Keratinocyte (primary cell): Measurements from ENCODE around the gene CHGA. TPM values are rescaled to one million over a fixed set of nuclear protein-coding genes. Genes with fewer than 3 reads are reported as not detected.

ENCODE experiments used
- DNase-seq: peaks from one replicate; pipeline ENCODE4 v3.0.0-alpha.2; 2011; ENCODE audit warnings: low read depth, missing footprints, low spot score
- FAIRE-seq: peaks from 2 replicates; lab custom pipeline; 2011; peaks lifted over from hg19 to GRCh38; lab: Jason Lieb, UNC
- H2AFZ ChIP-seq: 2 replicates; pipeline ENCODE4 v1.6.0; 2012; ENCODE audit warnings: low read length, control low read depth, inconsistent platforms; ENCODE audit not compliant: control insufficient read depth
- H3K27ac ChIP-seq: 2 replicates; pipeline ENCODE4 v1.5.1; 2011; ENCODE audit warnings: low read length; ENCODE audit not compliant: control insufficient read depth, insufficient read depth
- H3K27me3 ChIP-seq: 3 replicates; pipeline ENCODE4 v1.6.0; 2011; ENCODE audit warnings: low read length; ENCODE audit not compliant: control insufficient read depth, insufficient read depth; ENCODE audit errors: extremely low read depth
- H3K36me3 ChIP-seq, 2 experiments: 2 replicates in 1 of 2; 3 replicates in 1 of 2; pipeline ENCODE4 v1.5.1; 2011; ENCODE audit warnings: low read length in 2 of 2, mild to moderate bottlenecking in 1 of 2; ENCODE audit not compliant: control insufficient read depth in 2 of 2, insufficient read depth in 2 of 2; ENCODE audit errors: extremely low read depth in 1 of 2
- H3K4me1 ChIP-seq: 3 replicates; pipeline ENCODE4 v1.5.1; 2011; ENCODE audit warnings: low read length; ENCODE audit not compliant: control insufficient read depth, insufficient read depth; ENCODE audit errors: extremely low read depth
- H3K4me2 ChIP-seq: 3 replicates; pipeline ENCODE4 v1.6.0; 2011; ENCODE audit warnings: low read depth, low read length; ENCODE audit not compliant: control insufficient read depth, insufficient read depth; ENCODE audit errors: extremely low read depth
- H3K4me3 ChIP-seq, 3 experiments: fragments of 200-600 bp in 1 of 3; sonication (generic) in 1 of 3; 2 replicates in 2 of 3; 3 replicates in 1 of 3; pipeline ENCODE4 v1.5.1; 2011 to 2016; ENCODE audit warnings: low read length in 3 of 3, mild to moderate bottlenecking in 3 of 3, control low read depth in 2 of 3, inconsistent platforms in 1 of 3, low read depth in 1 of 3, mixed read lengths in 1 of 3, mixed run types in 1 of 3, moderate library complexity in 1 of 3; ENCODE audit not compliant: control insufficient read depth in 2 of 3, insufficient read depth in 2 of 3; ENCODE audit errors: extremely low read depth in 1 of 3
- H3K79me2 ChIP-seq: 2 replicates; pipeline ENCODE4 v1.6.0; 2012; ENCODE audit warnings: low read length; ENCODE audit not compliant: control insufficient read depth, insufficient read depth
- H3K9ac ChIP-seq: 3 replicates; pipeline ENCODE4 v1.6.0; 2011; ENCODE audit warnings: low read length; ENCODE audit not compliant: control insufficient read depth, insufficient read depth; ENCODE audit errors: extremely low read depth
- H3K9me1 ChIP-seq: 3 replicates; pipeline ENCODE4 v1.6.0; 2011; ENCODE audit warnings: low read length; ENCODE audit not compliant: control insufficient read depth, insufficient read depth; ENCODE audit errors: extremely low read depth
- H3K9me3 ChIP-seq: 2 replicates; pipeline ENCODE4 v1.5.1; 2012; ENCODE audit warnings: low read depth, low read length; ENCODE audit not compliant: control insufficient read depth
- H4K20me1 ChIP-seq: 3 replicates; pipeline ENCODE4 v1.6.0; 2011; ENCODE audit warnings: low read length; ENCODE audit not compliant: control insufficient read depth, insufficient read depth; ENCODE audit errors: extremely low read depth
- EZH2 ChIP-seq: IDR thresholded peaks from one replicate; pipeline ENCODE4 v1.6.1; 2012; ENCODE audit warnings: inconsistent platforms, mild to moderate bottlenecking, low read length, moderate library complexity
- dilution Hi-C: fragments of 300-500 bp; cut with MboI; formaldehyde crosslinking; loops from one replicate; pipeline ENCODE4 v1.7.0; 2020; ENCODE audit warnings: low sequenced_read_pairs; ENCODE audit not compliant: extremely low pct_ligation_motif_present
- polyA plus RNA-seq, 5 experiments: library from polyadenylated mRNA; depleted of rRNA in 3 of 5; stranded (reverse) in 3 of 5; stranded (forward) in 1 of 5; unstranded in 1 of 5; fragments of >200 nt; gene quantifications; 1 replicate in 1 of 5; 2 replicates in 3 of 5; 3 replicates in 1 of 5; pipeline versions ENCODE4 v1.2.1 to v1.2.3, GENCODE V29; 2011 to 2012; ENCODE audit warnings: missing spikeins in 2 of 5, low read depth in 1 of 5, low replicate concordance in 1 of 5
- TF ChIP-seq, protein P1 (sequence below), 3 experiments: IDR thresholded peaks in 1 of 3; conservative IDR thresholded peaks in 1 of 3; optimal IDR thresholded peaks in 1 of 3; 2 replicates in 2 of 3; 3 replicates in 1 of 3; pipeline versions ENCODE3 to v1.5.1; 2011; ENCODE audit warnings: low read length in 3 of 3, mild to moderate bottlenecking in 3 of 3, moderate library complexity in 2 of 3, control low read depth in 1 of 3, inconsistent platforms in 1 of 3; ENCODE audit not compliant: insufficient read depth in 2 of 3; ENCODE audit errors: extremely low read depth in 1 of 3

CHGA gene
- polyA plus RNA-seq, 1 donor (not counting 4 experiments of a cell fraction or from before 2014, with no cell fraction given) = 0.04 TPM

DNA sequence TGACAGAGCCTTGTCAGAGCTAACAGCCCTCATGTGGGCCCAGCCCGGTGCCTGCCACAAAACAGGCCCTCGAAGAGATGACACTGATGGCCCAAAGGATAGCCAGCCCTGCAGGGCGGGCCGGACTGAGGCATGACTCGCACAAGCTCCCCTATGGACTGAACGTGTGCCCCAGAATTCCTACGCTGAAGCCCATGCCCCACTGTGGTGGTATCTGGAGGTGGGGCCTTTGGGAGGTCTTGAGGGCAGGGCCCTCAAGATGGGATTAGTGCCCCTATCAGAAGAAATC, 38.6 kb downstream of the CHGA start:
- dilution Hi-C loops = no loop called here
- H3K36me3 ChIP-seq = peaks cover 11 to 24% of the 10 kb centered on the region in 2 experiments

DNA sequence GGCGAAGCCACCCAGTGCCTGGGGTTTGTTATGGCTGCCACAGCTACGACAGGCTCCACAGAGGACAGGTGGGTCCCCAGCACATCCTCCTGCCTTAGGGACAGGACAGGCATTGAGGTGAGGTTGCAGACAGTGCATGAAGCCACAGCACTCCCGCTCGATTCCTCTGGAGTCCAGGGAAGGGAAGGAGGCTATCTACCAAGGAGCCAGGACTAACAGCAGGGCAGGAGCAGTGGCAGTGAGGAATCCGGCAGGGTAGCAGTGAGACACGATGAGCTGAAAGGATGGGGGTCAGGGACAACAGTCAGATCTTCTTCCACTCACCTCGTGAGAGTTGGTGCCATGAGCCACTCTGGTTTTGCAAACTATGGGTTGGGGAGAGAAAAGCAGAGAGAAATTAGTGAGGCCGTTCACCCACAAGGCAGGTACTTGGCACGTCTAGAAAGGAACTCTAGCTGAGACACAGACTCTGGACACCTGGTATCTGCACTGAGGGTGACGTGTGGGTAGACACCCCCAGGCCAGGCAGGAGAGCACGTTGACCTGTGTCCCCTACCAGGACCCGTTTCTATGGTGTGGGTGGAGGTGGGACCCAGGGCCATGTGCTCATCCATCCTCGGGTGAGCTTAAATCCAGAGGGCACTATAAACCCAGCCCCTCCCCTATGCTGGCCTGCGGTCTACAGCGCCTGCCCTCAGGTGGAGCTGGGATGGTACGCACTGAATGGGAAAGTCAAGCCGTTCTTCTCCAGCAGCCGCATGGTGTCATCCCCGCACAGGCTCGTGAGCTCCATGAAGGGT, 39.3 kb downstream of the CHGA start:
- H3K36me3 ChIP-seq = peaks cover 11 to 24% of the 10 kb centered on the region in 2 experiments
- H3K79me2 ChIP-seq = peaks cover 11% of the 10 kb centered on the region
- H3K27me3 ChIP-seq = no peaks in the 10 kb centered on the region
- TF ChIP-seq, protein P1, sequence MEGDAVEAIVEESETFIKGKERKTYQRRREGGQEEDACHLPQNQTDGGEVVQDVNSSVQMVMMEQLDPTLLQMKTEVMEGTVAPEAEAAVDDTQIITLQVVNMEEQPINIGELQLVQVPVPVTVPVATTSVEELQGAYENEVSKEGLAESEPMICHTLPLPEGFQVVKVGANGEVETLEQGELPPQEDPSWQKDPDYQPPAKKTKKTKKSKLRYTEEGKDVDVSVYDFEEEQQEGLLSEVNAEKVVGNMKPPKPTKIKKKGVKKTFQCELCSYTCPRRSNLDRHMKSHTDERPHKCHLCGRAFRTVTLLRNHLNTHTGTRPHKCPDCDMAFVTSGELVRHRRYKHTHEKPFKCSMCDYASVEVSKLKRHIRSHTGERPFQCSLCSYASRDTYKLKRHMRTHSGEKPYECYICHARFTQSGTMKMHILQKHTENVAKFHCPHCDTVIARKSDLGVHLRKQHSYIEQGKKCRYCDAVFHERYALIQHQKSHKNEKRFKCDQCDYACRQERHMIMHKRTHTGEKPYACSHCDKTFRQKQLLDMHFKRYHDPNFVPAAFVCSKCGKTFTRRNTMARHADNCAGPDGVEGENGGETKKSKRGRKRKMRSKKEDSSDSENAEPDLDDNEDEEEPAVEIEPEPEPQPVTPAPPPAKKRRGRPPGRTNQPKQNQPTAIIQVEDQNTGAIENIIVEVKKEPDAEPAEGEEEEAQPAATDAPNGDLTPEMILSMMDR (optimal IDR thresholded peaks at IDR 0.05 in 1 of 3, IDR thresholded peaks at IDR 0.05 in 1 of 3, conservative IDR thresholded peaks at IDR 0.05 in 1 of 3; ENCODE audit: extremely low read depth in 1 of 3, insufficient read depth in 2 of 3, low read length in 3 of 3) = no peak
- no peak for TF ChIP-seq EZH2
- no peak overlapping the region for H3K9ac ChIP-seq
- no peaks in the 10 kb centered on the region for H3K9me1 ChIP-seq
- no peak for DNase-seq
- no peak overlapping the region for H2AFZ ChIP-seq
- no peaks in the 10 kb centered on the region for H3K9me3 ChIP-seq
- H3K4me2 ChIP-seq = no peak overlapping the region
- no peak overlapping the region for H3K4me3 ChIP-seq
- H4K20me1 ChIP-seq = peaks cover 3% of the 10 kb centered on the region
- dilution Hi-C loops = no loop called here
- H3K27ac ChIP-seq = no peak overlapping the region
- peaks cover 19% of the 10 kb centered on the region for H3K4me1 ChIP-seq
- FAIRE-seq = no peak

More for the DNA sequence above, 38.6 kb downstream of the CHGA start:
- Histone ChIP-seq H3K9me1 (no peaks in the 10 kb centered on the region), H3K79me2 (peaks cover 9% of the 10 kb centered on the region), H3K27me3 (no peaks in the 10 kb centered on the region), H3K4me2 (peak overlapping the region; percentile 42), H3K4me1 (peaks cover 19% of the 10 kb centered on the region), H2AFZ (no peak overlapping the region), H3K9me3 (no peaks in the 10 kb centered on the region), H4K20me1 (peaks cover under 1% of the 10 kb centered on the region), H3K4me3 (no peak overlapping the region), H3K9ac (no peak overlapping the region), H3K27ac (peak overlapping the region; percentile 11)
- FAIRE-seq (no peak), DNase-seq (no peak)
- TF ChIP-seq EZH2 = no peak
- TF ChIP-seq, protein P1 (optimal IDR thresholded peaks at IDR 0.05 in 1 of 3, IDR thresholded peaks at IDR 0.05 in 1 of 3, conservative IDR thresholded peaks at IDR 0.05 in 1 of 3; ENCODE audit: extremely low read depth in 1 of 3, insufficient read depth in 2 of 3, low read length in 3 of 3) = no peak
